HG02870 (cell line): ENCODE data around the gene DCHS2.

Experiments used
- ATAC-seq: cut with Tn5 transposase; IDR thresholded peaks from one replicate; pipeline ENCODE4 v1.9.1; 2021; ENCODE audit warnings: mild to moderate bottlenecking, moderate library complexity; ENCODE audit not compliant: unreplicated experiment

The DCHS2 gene

DNA sequence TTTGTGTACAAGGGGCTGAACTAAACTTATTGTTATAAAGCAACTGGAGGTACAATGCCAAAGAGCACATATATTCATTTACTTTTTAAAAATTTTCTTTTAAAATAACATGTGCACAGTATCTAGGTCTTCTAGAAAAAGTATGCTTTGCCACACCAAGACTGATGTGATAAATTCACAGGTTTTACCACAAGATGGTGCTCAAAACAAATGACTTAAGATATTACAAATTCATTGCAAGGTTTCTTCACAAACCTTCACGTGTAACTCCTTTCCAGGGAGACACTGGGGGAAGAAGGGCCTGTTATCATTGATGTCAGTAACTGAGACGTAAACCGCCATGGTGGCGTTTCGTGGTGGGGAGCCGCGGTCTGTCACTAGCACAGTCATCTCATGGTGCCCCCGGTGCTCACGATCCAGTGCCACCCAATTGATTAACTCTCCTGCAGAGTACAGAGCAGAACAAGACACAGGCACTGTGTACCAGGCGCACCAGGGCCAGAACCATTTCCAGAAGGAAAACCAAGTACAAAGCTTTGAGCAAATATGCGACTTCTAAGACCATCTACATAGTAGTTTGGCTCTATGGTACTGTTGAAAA, 162.2 kb downstream of the DCHS2 start:
- ATAC-seq: no peak

- ATAC-seq: no peak
Measured at GRCh38 chr4:154328030-154328429, 163.6 kb downstream of the DCHS2 start.

DNA sequence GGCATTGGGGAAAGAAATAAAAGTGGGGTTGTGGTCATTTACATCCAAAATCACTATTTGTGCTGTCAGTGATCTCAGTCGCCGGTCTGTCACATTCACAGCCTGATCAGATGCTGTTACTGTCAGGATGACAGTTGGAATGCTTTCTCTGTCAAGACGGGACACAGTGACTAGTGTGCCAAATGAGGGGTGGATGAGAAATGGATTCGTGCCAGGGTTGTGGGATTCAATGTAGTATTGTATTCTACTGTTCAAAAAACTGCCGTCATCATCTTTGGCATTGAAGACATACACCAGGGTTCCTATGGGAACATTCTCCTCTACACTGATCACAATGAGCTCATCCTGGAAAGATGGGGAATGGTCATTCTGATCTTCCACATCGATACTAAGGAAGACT, 171.1 kb downstream of the DCHS2 start:
- no peak for ATAC-seq

DNA sequence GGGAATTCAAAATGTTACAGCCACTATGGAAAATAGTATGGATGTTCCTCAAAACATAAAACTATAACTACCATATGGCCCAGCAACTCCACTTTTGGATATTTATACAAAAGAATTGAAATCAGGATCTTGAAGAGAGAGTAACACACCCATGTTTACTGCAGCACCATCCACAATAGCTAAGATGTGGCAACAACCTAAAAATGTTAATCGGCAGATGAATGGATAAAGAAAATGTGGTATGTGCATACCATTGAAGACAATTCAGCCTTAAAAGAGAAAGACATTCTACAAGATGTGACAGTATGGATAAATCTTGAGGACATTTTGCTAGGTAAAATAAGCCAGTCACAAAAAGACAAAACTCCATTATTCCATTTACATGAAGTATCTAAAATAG, 171.9 kb downstream of the DCHS2 start:
- no peak for ATAC-seq

GRCh38 chr4:154317201-154317999, 174.2 kb downstream of the DCHS2 start:
- ATAC-seq: no peak

- no peak for ATAC-seq
Measured at GRCh38 chr4:154315741-154316140, 175.9 kb downstream of the DCHS2 start.

GRCh38 chr4:154314248-154314647, 177.4 kb downstream of the DCHS2 start:
- ATAC-seq: no peak

DNA sequence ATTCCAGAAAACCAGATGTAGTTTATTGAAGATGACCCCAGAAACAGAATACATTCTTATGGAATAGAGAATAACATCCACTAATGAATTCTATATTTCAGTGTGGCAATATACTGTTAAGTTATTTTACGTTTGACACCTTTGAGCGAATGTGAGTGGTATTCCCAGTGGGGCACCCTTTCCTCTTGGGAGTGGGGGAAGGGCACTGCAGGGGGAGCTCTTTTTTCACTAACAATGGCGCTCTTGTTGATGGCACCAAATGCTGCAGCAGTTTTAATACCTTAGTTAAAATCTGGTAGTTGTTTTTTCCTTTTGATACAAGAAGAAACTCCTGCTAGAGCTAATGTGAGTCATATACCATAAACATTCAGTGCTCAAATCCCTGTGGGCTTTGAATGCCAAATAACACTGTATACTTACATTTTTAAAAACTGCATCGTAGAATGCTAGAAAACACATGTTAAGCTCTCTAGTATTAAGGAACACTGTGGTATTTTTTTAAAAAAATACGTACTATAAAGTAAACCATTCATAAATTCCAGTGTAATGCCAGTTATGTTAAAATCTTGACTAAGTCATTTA, 178.5 kb downstream of the DCHS2 start:
- ATAC-seq: no peak

- no peak for ATAC-seq
Measured at GRCh38 chr4:154312246-154312645, 179.4 kb downstream of the DCHS2 start.

- ATAC-seq: no peak
Measured at GRCh38 chr4:154310578-154310977, 181.0 kb downstream of the DCHS2 start.

GRCh38 chr4:154308207-154308606, 183.4 kb downstream of the DCHS2 start:
- ATAC-seq: no peak

- no peak for ATAC-seq
Measured at GRCh38 chr4:154307451-154307850, 184.1 kb downstream of the DCHS2 start.

- ATAC-seq: no peak
Measured at GRCh38 chr4:154305616-154306015, 186.0 kb downstream of the DCHS2 start.

GRCh38 chr4:154304679-154305078, 186.9 kb downstream of the DCHS2 start:
- no peak for ATAC-seq

- no peak for ATAC-seq
Measured at GRCh38 chr4:154294652-154295350, 196.8 kb downstream of the DCHS2 start.

DNA sequence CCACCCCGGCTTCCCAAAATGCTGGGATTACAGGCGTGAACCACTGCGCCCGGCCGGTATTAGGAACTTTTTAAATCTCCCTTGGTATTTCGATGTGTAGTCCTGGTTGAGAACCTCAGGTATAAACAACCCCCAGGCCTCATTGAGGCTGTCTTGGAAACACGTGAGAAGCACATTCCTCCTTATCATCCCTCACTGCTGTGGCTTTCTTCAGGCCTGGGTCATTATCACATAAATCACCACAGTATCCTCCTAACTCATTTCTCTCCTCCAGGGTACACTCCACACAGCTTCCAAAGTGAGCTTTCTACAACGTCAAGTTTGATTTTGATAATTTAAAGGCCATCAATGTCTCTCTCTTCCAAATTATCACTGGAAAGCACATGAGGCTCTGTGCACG, 198.2 kb downstream of the DCHS2 start:
- ATAC-seq: no peak

GRCh38 chr4:154292589-154292988, 199.0 kb downstream of the DCHS2 start:
- no peak for ATAC-seq

DNA sequence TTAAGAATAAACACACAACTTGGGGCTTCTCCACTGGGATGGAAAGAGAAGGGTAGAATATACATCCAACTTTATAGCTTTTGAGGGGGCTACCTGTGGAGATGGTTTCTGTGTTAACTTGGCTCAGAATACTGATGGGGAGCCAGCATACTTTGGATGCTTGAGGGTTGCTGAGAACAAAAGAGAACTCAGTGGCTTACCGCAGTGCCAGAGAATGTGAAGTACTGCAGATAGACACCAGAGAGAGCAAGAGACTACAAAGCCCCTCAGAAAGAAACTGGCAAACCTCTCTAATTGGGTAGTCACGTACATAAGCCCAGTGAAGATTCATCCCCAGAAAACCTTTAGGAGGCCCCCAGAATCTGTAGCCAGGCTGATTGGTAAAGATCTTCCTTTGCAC, 214.4 kb downstream of the DCHS2 start:
- no peak for ATAC-seq

DNA sequence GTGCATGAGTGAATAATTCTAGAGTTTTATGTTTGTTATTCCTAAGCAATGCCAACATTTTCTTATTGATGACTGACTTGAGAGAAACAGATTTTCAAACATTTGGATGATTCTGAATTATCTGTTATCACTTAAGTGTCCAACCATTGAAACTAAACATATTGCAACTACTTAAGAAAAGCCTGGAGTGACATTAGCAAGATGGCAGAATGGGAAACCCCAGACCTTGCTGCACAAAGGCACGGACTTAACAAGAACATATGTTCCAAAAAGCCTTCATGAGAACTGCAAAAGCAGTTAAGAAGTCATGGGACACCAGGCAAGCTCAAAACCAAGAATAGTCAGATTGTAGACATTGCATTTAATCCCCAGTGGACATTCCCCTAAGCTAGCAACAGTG, 215.1 kb downstream of the DCHS2 start:
- no peak for ATAC-seq

DNA sequence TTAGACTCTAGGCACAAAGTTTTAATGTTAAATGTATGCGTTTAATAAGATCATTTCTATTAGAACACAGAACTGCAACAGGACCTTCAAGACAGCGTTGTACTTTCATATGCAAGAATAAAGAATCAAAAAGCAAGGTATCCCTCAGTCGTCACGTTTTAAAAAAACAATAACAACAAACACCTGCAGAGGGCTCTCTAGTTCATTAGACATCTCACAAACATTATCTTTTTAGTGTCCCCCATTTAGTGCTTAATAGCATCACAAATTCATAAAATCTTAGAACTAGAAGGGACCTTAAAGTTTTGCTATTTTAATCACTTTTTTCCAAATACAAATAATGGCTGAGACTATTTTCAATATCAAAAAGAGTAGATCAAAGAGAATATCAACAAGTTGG, 236.6 kb downstream of the DCHS2 start:
- no peak for ATAC-seq

DNA sequence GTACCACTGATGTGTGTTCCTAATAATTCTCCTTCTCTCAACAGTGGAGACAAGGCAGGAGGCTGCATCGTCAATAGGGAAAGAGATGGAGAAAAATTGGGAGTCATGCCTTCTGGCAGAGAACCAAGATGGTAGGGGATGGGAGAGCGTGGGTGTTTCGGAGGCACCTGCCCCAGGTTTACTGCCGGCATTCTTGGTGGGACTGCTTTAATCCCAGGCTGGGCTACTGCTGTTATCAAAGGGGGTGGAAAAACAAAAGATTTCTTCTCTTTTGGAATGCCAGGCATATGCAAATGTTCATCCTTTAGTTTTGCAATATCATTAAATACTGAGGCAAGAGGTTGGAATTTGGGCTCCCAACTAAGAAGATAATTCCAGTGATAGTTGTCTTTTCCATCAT, 257.0 kb downstream of the DCHS2 start:
- no peak for ATAC-seq
